SU-DHL-6 (cell line): ENCODE data around the gene SACM1L.

ENCODE experiments used
- H2AFZ ChIP-seq: fragments of 200-600 bp; sonication (generic); 2 replicates; pipeline ENCODE4 v1.6.1; 2014; ENCODE audit warnings: low read depth, mild to moderate bottlenecking, moderate library complexity, mixed read lengths, antibody characterized with exemption, low read length; ENCODE audit not compliant: severe bottlenecking
- H3F3A ChIP-seq: fragments of 200-600 bp; shearing (Covaris generic); 2 replicates; pipeline ENCODE4 v1.6.0; 2016; ENCODE audit warnings: antibody characterized with exemption, mild to moderate bottlenecking; ENCODE audit not compliant: insufficient read depth
- H3K27ac ChIP-seq: fragments of 200-600 bp; sonication (generic); 2 replicates; pipeline ENCODE4 v1.5.1; 2016; ENCODE audit warnings: low read depth, mild to moderate bottlenecking, low read length, moderate library complexity, mixed read lengths
- H3K27me3 ChIP-seq: fragments of 200-600 bp; sonication (generic), shearing (Covaris generic); 2 replicates; pipeline ENCODE4 v1.6.0; 2014; ENCODE audit warnings: mild to moderate bottlenecking, low read length
- H3K36me3 ChIP-seq: fragments of 200-600 bp; sonication (generic); 2 replicates; pipeline ENCODE4 v1.6.1; 2014; ENCODE audit warnings: mild to moderate bottlenecking, low read length, mixed read lengths
- H3K4me2 ChIP-seq: fragments of 300-600, 200-600 bp; shearing (Covaris generic), sonication (generic); 2 replicates; pipeline ENCODE4 v1.6.0; 2014; ENCODE audit warnings: low read length, low read depth, mild to moderate bottlenecking; ENCODE audit not compliant: poor library complexity, severe bottlenecking
- H3K4me3 ChIP-seq: fragments of 200-600 bp; sonication (generic); 2 replicates; pipeline ENCODE4 v1.5.1; 2014; ENCODE audit warnings: antibody characterized with exemption, low read length, mild to moderate bottlenecking, mixed read lengths; ENCODE audit not compliant: insufficient read depth, poor library complexity, severe bottlenecking
- H3K79me2 ChIP-seq: fragments of 200-600 bp; sonication (generic); 2 replicates; pipeline ENCODE4 v1.6.1; 2014; ENCODE audit warnings: mild to moderate bottlenecking, low read length, moderate library complexity; ENCODE audit not compliant: insufficient read depth
- H3K9ac ChIP-seq: fragments of 200-600 bp; sonication (generic); 2 replicates; pipeline ENCODE4 v1.7.0; 2014; ENCODE audit warnings: mild to moderate bottlenecking, low read length
- H3K9me2 ChIP-seq: fragments of 200-600 bp; sonication (generic); replicated peaks from 2 replicates; pipeline ENCODE4 v1.6.1; 2014; ENCODE audit warnings: low read length; ENCODE audit not compliant: insufficient read depth
- H3K9me3 ChIP-seq: fragments of 200-600 bp; sonication (generic); 2 replicates; pipeline ENCODE4 v1.6.1; 2014; ENCODE audit warnings: low read length, mixed read lengths; ENCODE audit not compliant: insufficient read depth
- H4K20me1 ChIP-seq: fragments of 200-600 bp; sonication (generic); 2 replicates; pipeline ENCODE4 v1.6.1; 2014; ENCODE audit warnings: low read depth, mild to moderate bottlenecking, antibody characterized with exemption, low read length, moderate library complexity, mixed read lengths
- CTCF ChIP-seq: fragments of 200-600 bp; sonication (generic); IDR thresholded peaks from one replicate; pipeline ENCODE4 v1.5.1; 2017; ENCODE audit warnings: antibody characterized with exemption, mild to moderate bottlenecking, low read length, moderate library complexity; ENCODE audit not compliant: insufficient read depth, poor library complexity, severe bottlenecking
- EZH2phosphoT487 ChIP-seq: fragments of 200-600 bp; sonication (generic), shearing (Covaris generic); conservative IDR thresholded peaks from 2 replicates; pipeline ENCODE4 v1.6.1; 2018; ENCODE audit warnings: mild to moderate bottlenecking, antibody characterized with exemption, low read length, moderate library complexity, mixed read lengths

The SACM1L gene

GRCh38 chr3:45776301-45776595 lies 87.1 kb downstream of the SACM1L start:
- TF ChIP-seq EZH2phosphoT487 (no peak), CTCF (no peak)
- no peak overlapping the region for H3K9ac ChIP-seq
- no peak overlapping the region for H3K4me2 ChIP-seq

GRCh38 chr3:45776611-45777010 lies 87.4 kb downstream of the SACM1L start:
- TF ChIP-seq CTCF: no peak
- no peak for TF ChIP-seq EZH2phosphoT487
- H3F3A ChIP-seq: no peaks in the 10 kb centered on the region
- H4K20me1 ChIP-seq: no peaks in the 10 kb centered on the region
- H2AFZ ChIP-seq: no peak overlapping the region
- no peaks in the 10 kb centered on the region for H3K9me2 ChIP-seq
- no peak overlapping the region for H3K4me3 ChIP-seq
- no peak overlapping the region for H3K9ac ChIP-seq
- no peaks in the 10 kb centered on the region for H3K9me3 ChIP-seq
- H3K79me2 ChIP-seq: no peaks in the 10 kb centered on the region
- H3K27me3 ChIP-seq: no peaks in the 10 kb centered on the region
- no peak overlapping the region for H3K27ac ChIP-seq
- H3K4me2 ChIP-seq: no peak overlapping the region
- no peaks in the 10 kb centered on the region for H3K36me3 ChIP-seq

More at GRCh38 chr3:45776301-45776595, 87.1 kb downstream of the SACM1L start:
- H3K4me3 ChIP-seq: no peak overlapping the region
- H4K20me1 ChIP-seq: no peaks in the 10 kb centered on the region
- H2AFZ ChIP-seq: no peak overlapping the region
- no peaks in the 10 kb centered on the region for H3K27me3 ChIP-seq
- H3K9me3 ChIP-seq: no peaks in the 10 kb centered on the region
- no peak overlapping the region for H3K27ac ChIP-seq
- H3K36me3 ChIP-seq: no peaks in the 10 kb centered on the region
- no peaks in the 10 kb centered on the region for H3K79me2 ChIP-seq
- H3K9me2 ChIP-seq: no peaks in the 10 kb centered on the region
- no peaks in the 10 kb centered on the region for H3F3A ChIP-seq

GRCh38 chr3:45777111-45777745 lies 88.0 kb downstream of the SACM1L start:
- H3K27ac ChIP-seq: no peak overlapping the region
- H3K27me3 ChIP-seq: no peaks in the 10 kb centered on the region
- no peaks in the 10 kb centered on the region for H3F3A ChIP-seq
- no peak overlapping the region for H3K4me3 ChIP-seq
- no peak overlapping the region for H2AFZ ChIP-seq
- TF ChIP-seq CTCF: no peak
- no peak for TF ChIP-seq EZH2phosphoT487
- no peaks in the 10 kb centered on the region for H3K79me2 ChIP-seq
- H3K9me3 ChIP-seq: no peaks in the 10 kb centered on the region
- H3K9ac ChIP-seq: no peak overlapping the region
- no peaks in the 10 kb centered on the region for H4K20me1 ChIP-seq
- no peak overlapping the region for H3K4me2 ChIP-seq
- no peaks in the 10 kb centered on the region for H3K36me3 ChIP-seq
- H3K9me2 ChIP-seq: no peaks in the 10 kb centered on the region
